ENCODE results near the gene PYCR2. TPM values are rescaled to one million over a fixed set of nuclear protein-coding genes. Genes with fewer than 3 reads are reported as not detected.
A peak's percentile ranks its signal among the peaks of the same experiment; 100 is the strongest.

Gene PYCR2
- total RNA-seq, 1 donor from 2014 or later: 19.5 TPM

GRCh38 chr1:225886159-225887029 is 37.7 kb downstream of the PYCR2 start:
- Histone ChIP-seq H3K36me3 (ENCODE audit: control insufficient read depth, insufficient read depth, low read length) (no peaks in the 10 kb centered on the region), H3K27me3 (ENCODE audit: control insufficient read depth, insufficient read depth, low read length) (peaks cover 5% of the 10 kb centered on the region), H3K4me3 (ENCODE audit: low read depth, low read length) (no peak overlapping the region)
- no peak for TF ChIP-seq CTCF (IDR thresholded peaks at IDR 0.05; ENCODE audit: insufficient read depth, low read length, severe bottlenecking)
- DNase-seq (ENCODE audit: low read depth) (peak; percentile 43), FAIRE-seq (no peak)

- Histone ChIP-seq H3K4me3 (ENCODE audit: low read depth, low read length) (no peak overlapping the region), H3K27me3 (ENCODE audit: control insufficient read depth, insufficient read depth, low read length) (peaks cover 6% of the 10 kb centered on the region), H3K36me3 (ENCODE audit: control insufficient read depth, insufficient read depth, low read length) (no peaks in the 10 kb centered on the region)
- DNase-seq (ENCODE audit: low read depth) (no peak), FAIRE-seq (no peak)
- TF ChIP-seq CTCF (IDR thresholded peaks at IDR 0.05; ENCODE audit: insufficient read depth, low read length, severe bottlenecking): no peak
Measured at GRCh38 chr1:225885336-225885735, 38.7 kb downstream of the PYCR2 start.

GRCh38 chr1:225883616-225884265 is 40.3 kb downstream of the PYCR2 start:
- DNase-seq (ENCODE audit: low read depth): no peak
- Histone ChIP-seq H3K36me3 (ENCODE audit: control insufficient read depth, insufficient read depth, low read length) (no peaks in the 10 kb centered on the region), H3K4me3 (ENCODE audit: low read depth, low read length) (no peak overlapping the region), H3K27me3 (ENCODE audit: control insufficient read depth, insufficient read depth, low read length) (peaks cover 4% of the 10 kb centered on the region)
- TF ChIP-seq CTCF (IDR thresholded peaks at IDR 0.05; ENCODE audit: insufficient read depth, low read length, severe bottlenecking): no peak
- no peak for FAIRE-seq

GRCh38 chr1:225882694-225883615 is 41.1 kb downstream of the PYCR2 start:
- no peaks in the 10 kb centered on the region for H3K36me3 ChIP-seq (ENCODE audit: control insufficient read depth, insufficient read depth, low read length)
- FAIRE-seq: no peak
- TF ChIP-seq CTCF (IDR thresholded peaks at IDR 0.05; ENCODE audit: insufficient read depth, low read length, severe bottlenecking): no peak

GRCh38 chr1:225881959-225882693 is 41.9 kb downstream of the PYCR2 start, which contains the start of gene TMEM63A:
Gene TMEM63A (minus strand): TSS chr1:225882380. CDS start chr1:225877580, 4,800 bp downstream.
- peak; percentile 50 for DNase-seq (ENCODE audit: low read depth)
- peaks cover 13% of the 10 kb centered on the region for H3K27me3 ChIP-seq (ENCODE audit: control insufficient read depth, insufficient read depth, low read length)
- FAIRE-seq: no peak

More at GRCh38 chr1:225882694-225883615, 41.1 kb downstream of the PYCR2 start:
- Histone ChIP-seq H3K27me3 (ENCODE audit: control insufficient read depth, insufficient read depth, low read length) (peaks cover 9% of the 10 kb centered on the region), H3K4me3 (ENCODE audit: low read depth, low read length) (peak overlapping the region; percentile 72)
- DNase-seq (ENCODE audit: low read depth): no peak

More at GRCh38 chr1:225881959-225882693, 41.9 kb downstream of the PYCR2 start, which contains the start of gene TMEM63A:
- H3K36me3 ChIP-seq (ENCODE audit: control insufficient read depth, insufficient read depth, low read length): no peaks in the 10 kb centered on the region
- H3K4me3 ChIP-seq (ENCODE audit: low read depth, low read length): peak within 1 kb of the TSS; percentile 72
- TF ChIP-seq CTCF (IDR thresholded peaks at IDR 0.05; ENCODE audit: insufficient read depth, low read length, severe bottlenecking): peak; percentile 42
